ENCODE results near the gene CNOT1. TPM values are rescaled to one million over a fixed set of nuclear protein-coding genes. Genes with fewer than 3 reads are reported as not detected.
"Not testable (repeated sequence)": the region's sequence is repeated elsewhere in the genome, so short reads cannot be mapped to it uniquely, and the experiment has no call there.

Gene CNOT1
- total RNA-seq, 1 donor from 2014 or later, result 270 TPM

DNA sequence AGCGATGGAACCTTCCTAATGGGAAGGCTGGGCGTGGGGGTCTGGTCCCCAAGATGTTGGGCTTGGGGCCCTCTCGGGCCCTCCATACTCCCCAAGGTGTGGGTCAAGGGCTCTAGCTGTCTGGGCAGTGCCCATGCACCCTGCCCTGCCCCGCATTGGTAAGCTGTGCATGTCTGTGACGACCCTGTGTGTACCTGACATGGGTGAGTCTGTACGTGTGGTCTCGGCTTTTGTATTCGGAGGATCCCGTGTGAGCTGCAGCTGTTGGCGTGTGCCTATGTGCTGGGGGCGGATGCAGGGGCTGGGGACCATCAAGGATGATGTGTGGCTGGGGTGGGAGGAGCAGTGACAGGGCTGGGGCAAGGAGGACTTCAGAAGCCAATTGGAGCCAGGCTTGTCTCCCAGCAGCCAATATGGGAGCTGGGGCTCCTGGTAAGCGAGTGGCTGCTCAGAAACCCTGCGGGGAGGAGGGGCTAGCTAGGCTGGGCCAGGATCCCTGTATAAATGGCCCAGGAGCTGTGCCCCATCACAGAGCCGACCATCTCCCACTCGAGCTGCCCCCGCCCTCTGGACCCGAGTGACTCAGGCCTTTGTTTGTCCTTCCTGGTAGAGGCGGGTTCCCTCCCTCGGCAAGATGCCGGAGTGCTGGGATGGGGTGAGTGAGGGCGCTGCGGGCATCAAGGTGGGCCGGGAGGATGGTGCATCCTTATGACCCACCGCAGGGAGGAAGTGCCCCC, 129.8 kb downstream of the CNOT1 start, which contains the start of gene NDRG4:
Gene NDRG4, plus strand, starts transcription at position 529 of the 737 bp plus-strand sequence. Its CDS starts 106 bp downstream, at position 635.
- peak within 1 kb of the TSS; percentile 7 for H3K4me3 Mint-ChIP-seq
- H3K36me3 Mint-ChIP-seq (ENCODE audit: low read depth), result no peaks in the 10 kb centered on the region
- no peaks in the 10 kb centered on the region for H3K9me3 Mint-ChIP-seq
- H3K27me3 Mint-ChIP-seq (ENCODE audit: insufficient read depth), result peaks cover 4% of the 10 kb centered on the region
- peak; percentile 14 for DNase-seq (ENCODE audit: low spot score)
- peaks cover 9% of the 10 kb centered on the region for H3K4me1 Mint-ChIP-seq (ENCODE audit: low read depth)
- intact Hi-C loops (cut with micrococcal nuclease), result loop anchor here (5.0 kb wide), 3 partner anchors 258 to 372 kb away; partner anchors contain the start of genes CFAP20 and CSNK2A2
- no peak within 1 kb of the TSS for H3K27ac Mint-ChIP-seq

DNA sequence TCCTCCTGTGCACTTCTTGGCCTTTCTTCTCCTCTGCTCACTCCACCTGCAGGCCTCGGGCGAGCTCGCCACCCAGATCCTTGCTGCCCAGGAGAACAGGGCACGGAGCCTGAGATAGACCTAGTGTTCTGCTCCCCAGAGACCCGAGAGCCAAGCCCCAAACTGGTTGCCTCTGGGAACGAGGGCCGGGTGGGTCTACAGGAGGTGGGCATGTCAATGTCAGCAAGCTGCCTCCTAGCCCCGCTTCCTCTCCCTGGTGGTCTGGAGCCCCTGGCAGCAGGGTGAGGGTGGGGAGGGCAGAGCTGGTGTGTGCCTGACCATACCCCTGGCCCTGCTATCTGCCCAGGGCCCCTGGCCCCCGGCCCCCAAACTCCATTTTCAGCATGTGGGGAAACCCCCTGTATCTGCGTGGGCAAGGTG, 130.5 kb downstream of the CNOT1 start:
- Mint-ChIP-seq H3K4me3 (no peak overlapping the region), H3K27me3 (ENCODE audit: insufficient read depth) (peaks cover 4% of the 10 kb centered on the region), H3K36me3 (ENCODE audit: low read depth) (no peaks in the 10 kb centered on the region), H3K27ac (no peak overlapping the region), H3K4me1 (ENCODE audit: low read depth) (peaks cover 9% of the 10 kb centered on the region), H3K9me3 (no peaks in the 10 kb centered on the region)
- intact Hi-C loops (cut with micrococcal nuclease), result loop anchor here (5.0 kb wide), 3 partner anchors 258 to 372 kb away; partner anchors contain the start of genes CFAP20 and CSNK2A2
- DNase-seq (ENCODE audit: low spot score), result no peak

DNA sequence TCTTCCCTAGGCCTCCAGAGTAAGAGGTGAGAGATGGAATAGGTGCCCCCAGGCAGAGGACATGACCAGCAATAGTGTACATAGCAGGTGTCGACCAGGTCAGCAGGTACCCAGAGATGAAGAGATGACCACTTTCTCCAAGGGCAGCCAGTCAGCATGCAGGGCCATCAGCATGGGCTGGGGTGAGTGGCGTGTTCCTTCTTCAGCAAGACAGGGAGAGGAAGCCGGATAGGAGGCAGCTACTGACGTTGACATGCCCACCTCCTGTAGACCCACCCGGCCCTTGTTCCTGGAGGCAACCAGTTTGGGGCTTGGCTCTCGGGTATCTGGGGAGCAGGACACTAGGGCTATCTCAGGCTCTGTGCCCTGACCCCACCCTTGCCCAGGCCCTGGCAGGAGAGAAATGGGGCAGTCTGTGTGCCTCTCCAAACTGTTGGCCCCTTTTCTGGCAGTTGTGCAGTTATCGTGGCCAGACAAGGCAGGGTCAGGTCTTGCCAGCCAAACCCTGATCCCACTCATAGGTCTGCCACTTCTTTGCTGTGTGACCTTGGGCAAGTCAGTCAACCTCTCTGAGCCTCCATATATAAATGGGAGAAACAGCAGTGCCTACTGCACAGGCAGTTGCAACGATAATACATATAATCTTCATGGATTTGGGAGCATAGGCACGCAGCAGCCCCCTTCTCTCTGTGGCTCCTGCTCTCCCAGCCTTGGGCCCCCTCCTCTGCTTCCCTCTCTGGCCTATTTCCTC, 131.1 kb downstream of the CNOT1 start:
- Mint-ChIP-seq H3K4me3 (no peak overlapping the region), H3K4me1 (ENCODE audit: low read depth) (peaks cover 9% of the 10 kb centered on the region), H3K27ac (no peak overlapping the region), H3K9me3 (no peaks in the 10 kb centered on the region), H3K36me3 (ENCODE audit: low read depth) (no peaks in the 10 kb centered on the region), H3K27me3 (ENCODE audit: insufficient read depth) (peaks cover 4% of the 10 kb centered on the region)
- intact Hi-C loops (cut with micrococcal nuclease), result loop anchor here (5.0 kb wide), 3 partner anchors 259 to 371 kb away; partner anchors contain the start of genes CFAP20 and CSNK2A2
- no peak for DNase-seq (ENCODE audit: low spot score)

DNA sequence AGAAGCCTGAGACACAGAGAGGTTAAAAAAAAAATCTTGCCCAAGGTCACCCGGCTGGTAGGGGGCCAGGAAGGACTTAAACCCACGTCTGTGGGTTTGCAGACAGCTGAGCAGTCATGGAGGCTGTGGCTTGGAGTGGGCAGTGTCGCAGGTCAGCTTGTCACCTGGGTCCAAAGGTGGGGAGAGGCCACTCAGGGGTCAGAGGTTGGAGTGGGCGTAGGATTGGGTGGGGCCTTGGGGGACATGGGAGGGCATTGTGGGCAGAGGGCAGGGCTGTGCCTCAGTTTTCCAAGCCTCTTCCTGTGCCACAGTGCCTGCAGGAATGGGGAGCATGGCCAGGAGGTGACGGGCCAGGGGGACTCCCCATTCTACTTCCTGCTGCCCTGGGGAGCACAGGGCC, 131.7 kb downstream of the CNOT1 start:
- Mint-ChIP-seq H3K36me3 (ENCODE audit: low read depth) (no peaks in the 10 kb centered on the region), H3K4me1 (ENCODE audit: low read depth) (peaks cover 9% of the 10 kb centered on the region), H3K27me3 (ENCODE audit: insufficient read depth) (peaks cover 4% of the 10 kb centered on the region), H3K9me3 (no peaks in the 10 kb centered on the region), H3K4me3 (no peak overlapping the region), H3K27ac (peak overlapping the region; percentile 18)
- no peak for DNase-seq (ENCODE audit: low spot score)
- intact Hi-C loops (cut with micrococcal nuclease), result loop anchor here (5.0 kb wide), 3 partner anchors 259 to 371 kb away; partner anchors contain the start of genes CFAP20 and CSNK2A2

DNA sequence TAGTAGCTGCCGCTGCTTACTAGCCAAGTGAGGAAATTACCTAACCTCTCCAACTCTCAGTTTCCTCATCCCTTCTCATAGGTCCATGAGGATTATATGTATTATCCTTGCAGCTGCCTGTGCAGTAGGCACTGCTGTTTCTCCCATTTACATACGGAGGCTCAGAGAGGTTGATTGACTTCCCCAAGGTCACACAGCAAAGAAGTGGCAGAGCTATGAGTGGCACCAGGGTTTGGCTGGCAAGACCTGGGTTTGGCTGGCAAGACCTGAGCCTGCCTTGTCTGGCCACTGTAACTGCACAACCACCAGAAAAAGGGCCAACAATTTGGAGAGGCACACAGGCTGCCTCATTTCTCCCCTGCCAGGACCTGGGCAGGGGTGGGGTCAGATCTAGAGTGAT, 132.2 kb downstream of the CNOT1 start:
- Mint-ChIP-seq H3K27me3 (ENCODE audit: insufficient read depth) (peaks cover 4% of the 10 kb centered on the region), H3K36me3 (ENCODE audit: low read depth) (no peaks in the 10 kb centered on the region), H3K9me3 (no peaks in the 10 kb centered on the region), H3K27ac (peak overlapping the region; percentile 18), H3K4me3 (no peak overlapping the region), H3K4me1 (ENCODE audit: low read depth) (peaks cover 9% of the 10 kb centered on the region)
- no peak for DNase-seq (ENCODE audit: low spot score)
- intact Hi-C loops (cut with micrococcal nuclease), result loop anchor here (5.0 kb wide), 3 partner anchors 260 to 370 kb away; partner anchors contain the start of genes CFAP20 and CSNK2A2

DNA sequence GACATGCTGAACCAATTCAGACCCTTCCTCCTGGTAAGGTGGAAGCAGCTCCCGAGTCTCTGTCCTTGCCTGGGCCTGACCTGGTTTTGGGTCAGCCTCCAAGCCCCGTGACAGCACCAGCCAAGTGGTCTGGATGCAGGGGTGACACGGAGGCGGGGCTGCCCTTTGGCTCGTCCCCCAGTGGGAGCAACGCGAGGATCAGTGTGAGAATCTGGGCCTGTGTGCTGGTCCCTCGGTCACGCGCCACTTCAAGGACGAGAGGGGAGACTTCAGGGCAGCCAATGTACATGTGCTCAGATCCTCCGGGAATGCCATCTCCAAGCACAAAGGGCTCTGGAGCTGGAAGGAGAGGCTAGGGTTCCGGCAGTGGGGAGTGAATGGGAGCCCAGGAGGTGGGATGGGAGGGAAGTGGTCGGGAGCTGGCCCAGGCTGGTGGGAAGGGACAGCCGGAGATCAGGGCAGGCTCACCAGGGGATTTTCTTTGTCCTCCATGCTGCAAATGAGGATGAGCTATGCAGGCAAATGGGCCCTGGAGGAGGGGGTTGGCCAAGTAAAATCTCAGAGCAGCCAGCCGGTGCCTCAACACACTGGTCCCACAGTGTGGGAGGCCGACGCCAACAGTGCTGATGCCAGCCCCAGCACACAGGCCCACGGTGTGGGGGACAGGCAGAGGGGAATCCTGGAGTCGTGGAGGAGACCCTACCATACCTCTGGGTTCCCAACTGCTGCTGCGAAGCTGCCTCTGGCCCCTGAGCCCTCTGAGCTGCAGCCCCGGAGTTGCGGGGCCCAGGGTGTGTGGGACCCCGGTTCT, 133.9 kb downstream of the CNOT1 start:
- Mint-ChIP-seq H3K27me3 (ENCODE audit: insufficient read depth) (peaks cover 4% of the 10 kb centered on the region), H3K36me3 (ENCODE audit: low read depth) (no peaks in the 10 kb centered on the region), H3K4me1 (ENCODE audit: low read depth) (peaks cover 9% of the 10 kb centered on the region), H3K4me3 (no peak overlapping the region), H3K9me3 (no peaks in the 10 kb centered on the region), H3K27ac (peak overlapping the region; percentile 87)
- intact Hi-C loops (cut with micrococcal nuclease), result loop anchor here (1.0 to 5.0 kb wide), 5 partner anchors 103 to 368 kb away; partner anchors contain the start of genes CFAP20, CSNK2A2 and GINS3
- no peak for DNase-seq (ENCODE audit: low spot score)

DNA sequence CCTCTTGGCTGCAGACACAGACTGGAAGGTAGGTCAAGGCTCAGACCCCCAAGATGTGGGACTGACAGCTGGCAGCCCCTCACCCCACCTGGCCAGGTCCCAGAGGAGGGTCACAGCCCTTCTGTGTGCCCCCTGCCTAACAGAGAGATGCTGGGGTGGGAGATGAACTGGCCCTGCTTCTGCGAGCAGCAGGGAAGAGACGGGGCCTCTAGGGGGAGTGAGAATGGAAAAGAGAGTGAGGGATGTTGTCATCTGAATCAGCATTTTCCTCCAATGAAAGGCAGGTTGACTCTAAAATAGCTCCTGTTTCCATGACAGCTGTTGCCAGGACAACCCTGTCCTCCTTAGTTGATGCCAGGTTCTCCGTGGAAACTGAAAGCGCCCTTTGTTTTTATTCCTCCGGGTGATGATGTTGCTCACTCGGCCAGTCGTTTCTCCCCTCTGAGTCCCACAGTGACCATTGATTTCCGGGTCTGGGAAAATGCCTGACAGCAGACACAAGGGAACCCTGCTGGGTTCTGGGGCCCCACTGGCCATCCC, 134.6 kb downstream of the CNOT1 start:
- Mint-ChIP-seq H3K9me3 (no peaks in the 10 kb centered on the region), H3K27me3 (ENCODE audit: insufficient read depth) (peaks cover 1% of the 10 kb centered on the region), H3K27ac (peak overlapping the region; percentile 87), H3K4me1 (ENCODE audit: low read depth) (peaks cover 9% of the 10 kb centered on the region), H3K36me3 (ENCODE audit: low read depth) (no peaks in the 10 kb centered on the region), H3K4me3 (no peak overlapping the region)
- DNase-seq (ENCODE audit: low spot score), result peak; percentile 65
- intact Hi-C loops (cut with micrococcal nuclease), result loop anchor here (1.0 to 5.0 kb wide), 5 partner anchors 103 to 368 kb away; partner anchors contain the start of genes CFAP20, CSNK2A2 and GINS3

DNA sequence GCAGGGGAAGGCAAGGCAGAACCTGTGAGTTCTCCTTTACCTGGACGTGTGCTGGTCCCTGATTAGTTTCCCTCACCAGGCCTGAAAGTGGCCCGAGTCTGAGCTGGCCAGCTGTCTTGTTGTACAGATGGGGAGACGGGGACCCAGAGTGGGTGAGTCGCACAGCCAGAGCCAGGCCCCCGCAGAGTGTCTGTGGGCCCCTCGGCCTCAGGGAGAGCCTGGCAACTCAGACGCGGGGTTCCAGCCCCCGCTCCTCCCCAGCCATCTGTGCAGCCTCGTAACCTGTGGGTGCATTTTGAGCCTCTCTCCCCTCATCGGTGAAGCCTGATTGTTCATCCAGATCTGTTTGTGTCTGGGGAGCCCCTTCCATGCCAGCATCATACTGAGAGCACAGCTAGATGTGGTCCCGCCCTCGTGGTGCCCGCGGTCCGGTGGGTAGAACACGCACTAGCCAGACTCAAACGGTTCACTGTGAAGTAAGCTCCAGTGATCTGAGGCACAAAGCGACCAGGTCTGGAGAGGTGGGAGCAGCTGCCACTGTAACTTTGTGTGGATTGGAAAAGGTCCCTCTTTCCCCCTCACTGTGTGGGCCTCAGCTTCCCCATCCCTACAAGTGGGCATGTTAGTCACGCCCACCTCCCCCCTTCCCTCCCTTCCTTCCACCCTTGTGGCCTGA, 135.7 kb downstream of the CNOT1 start:
- Mint-ChIP-seq H3K4me3 (no peak overlapping the region), H3K9me3 (no peaks in the 10 kb centered on the region), H3K27me3 (ENCODE audit: insufficient read depth) (peaks cover 2% of the 10 kb centered on the region), H3K36me3 (ENCODE audit: low read depth) (no peaks in the 10 kb centered on the region), H3K4me1 (ENCODE audit: low read depth) (peaks cover 9% of the 10 kb centered on the region), H3K27ac (no peak overlapping the region)
- DNase-seq (ENCODE audit: low spot score), result no peak
- intact Hi-C loops (cut with micrococcal nuclease), result no loop called here

DNA sequence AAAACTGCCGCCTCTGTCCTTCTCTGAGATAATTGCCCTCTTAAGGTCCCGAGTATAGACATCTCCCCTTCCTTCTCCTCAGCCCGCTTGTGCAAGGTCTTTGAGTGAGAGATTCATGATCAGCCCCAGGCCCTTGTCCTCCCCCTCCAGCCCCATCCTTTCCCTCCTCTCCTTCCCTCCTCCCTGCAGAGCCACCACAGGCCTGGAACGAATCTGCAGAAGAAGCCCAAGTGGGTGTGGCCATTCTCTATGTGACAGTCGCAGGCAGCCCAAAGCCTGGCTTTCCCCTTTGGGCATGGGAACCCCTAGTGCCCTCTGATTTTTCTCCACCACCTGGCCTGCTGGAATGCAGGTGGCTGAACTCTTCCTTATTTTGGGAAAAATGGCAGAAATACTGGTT, 136.9 kb downstream of the CNOT1 start:
- peaks cover 9% of the 10 kb centered on the region for H3K4me1 Mint-ChIP-seq (ENCODE audit: low read depth)
- H3K27me3 Mint-ChIP-seq (ENCODE audit: insufficient read depth), result peaks cover 2% of the 10 kb centered on the region
- H3K27ac Mint-ChIP-seq, result peak overlapping the region; percentile 50
- no peak overlapping the region for H3K4me3 Mint-ChIP-seq
- DNase-seq (ENCODE audit: low spot score), result no peak
- H3K36me3 Mint-ChIP-seq (ENCODE audit: low read depth), result no peaks in the 10 kb centered on the region
- H3K9me3 Mint-ChIP-seq, result no peaks in the 10 kb centered on the region
- intact Hi-C loops (cut with micrococcal nuclease), result no loop called here

DNA sequence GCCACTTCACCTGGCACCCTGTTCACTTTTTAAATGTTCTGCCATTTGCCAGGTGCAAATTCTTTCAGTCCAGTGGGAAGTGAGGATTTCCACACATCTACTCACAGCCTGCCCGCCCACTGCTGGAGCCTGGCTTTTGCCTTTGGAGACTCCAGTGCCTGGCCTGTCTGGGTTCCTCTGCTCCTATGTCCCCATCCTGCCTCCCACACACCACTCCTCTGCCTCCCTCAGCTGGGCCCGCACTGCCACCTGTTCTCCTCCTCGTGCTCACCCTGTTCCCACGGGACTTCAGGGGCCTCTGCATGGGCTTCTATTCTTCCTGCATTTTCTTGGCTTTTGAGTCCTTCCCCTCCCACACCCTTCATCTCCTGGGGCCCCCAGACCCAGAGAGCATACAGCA, 137.6 kb downstream of the CNOT1 start:
- Mint-ChIP-seq H3K36me3 (ENCODE audit: low read depth) (no peaks in the 10 kb centered on the region), H3K4me3 (no peak overlapping the region), H3K4me1 (ENCODE audit: low read depth) (peaks cover 9% of the 10 kb centered on the region), H3K9me3 (no peaks in the 10 kb centered on the region), H3K27me3 (ENCODE audit: insufficient read depth) (peaks cover 2% of the 10 kb centered on the region), H3K27ac (no peak overlapping the region)
- no peak for DNase-seq (ENCODE audit: low spot score)
- intact Hi-C loops (cut with micrococcal nuclease), result no loop called here

DNA sequence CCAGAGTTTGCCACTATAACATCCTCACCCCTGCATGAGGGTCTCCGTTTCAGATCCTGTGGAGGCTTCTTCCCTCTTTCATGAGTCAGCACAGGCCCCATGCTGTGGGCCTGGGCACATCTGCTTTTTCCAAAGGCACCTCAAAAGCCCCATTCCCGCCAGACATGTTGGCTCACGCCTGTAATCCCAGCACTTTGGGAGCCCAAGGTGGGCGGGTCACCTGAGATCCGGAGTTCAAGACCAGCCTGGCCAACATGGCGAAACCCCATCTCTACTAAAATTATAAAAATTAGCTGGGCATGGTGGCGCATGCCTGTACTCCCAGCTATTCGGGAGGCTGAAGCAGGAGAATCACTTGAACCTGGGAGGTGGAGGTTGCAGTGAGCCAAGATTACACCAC, 139.1 kb downstream of the CNOT1 start:
- H3K4me3 Mint-ChIP-seq; H3K27me3 Mint-ChIP-seq (ENCODE audit: insufficient read depth); H3K4me1 Mint-ChIP-seq (ENCODE audit: low read depth); H3K36me3 Mint-ChIP-seq (ENCODE audit: low read depth); H3K9me3 Mint-ChIP-seq; DNase-seq (ENCODE audit: low spot score); H3K27ac Mint-ChIP-seq; intact Hi-C loops (cut with micrococcal nuclease): not testable (repeated sequence)

DNA sequence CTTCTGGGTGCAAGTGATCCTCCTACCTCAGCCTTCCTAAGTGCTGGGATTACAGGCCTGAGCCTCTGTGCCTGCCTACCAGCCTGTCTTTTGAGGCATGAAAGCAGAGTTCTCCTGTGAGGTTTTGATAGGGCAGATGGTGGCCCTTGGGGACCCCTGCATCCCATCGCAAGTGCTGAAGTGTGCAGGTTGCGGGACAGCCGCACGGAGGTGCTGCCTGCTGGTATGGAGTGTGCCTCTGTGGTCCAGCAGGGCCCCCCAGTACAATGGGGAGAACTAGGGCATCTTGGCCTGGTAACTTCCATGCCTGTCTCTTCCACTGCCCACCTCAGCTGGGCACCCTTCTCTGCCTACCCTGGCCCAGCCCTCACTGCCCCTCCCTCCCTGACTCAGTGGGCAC, 139.6 kb downstream of the CNOT1 start:
- Mint-ChIP-seq H3K4me1 (ENCODE audit: low read depth) (peaks cover 3% of the 10 kb centered on the region), H3K36me3 (ENCODE audit: low read depth) (no peaks in the 10 kb centered on the region), H3K9me3 (no peaks in the 10 kb centered on the region), H3K27ac (no peak overlapping the region), H3K27me3 (ENCODE audit: insufficient read depth) (peaks cover 2% of the 10 kb centered on the region), H3K4me3 (no peak overlapping the region)
- intact Hi-C loops (cut with micrococcal nuclease), result no loop called here
- no peak for DNase-seq (ENCODE audit: low spot score)
